H54 (cell line): ENCODE measurements around the gene GMDS.

ENCODE experiments used
- DNase-seq: peaks from one replicate; pipeline ENCODE4 v3.0.0; 2011; ENCODE audit warnings: low spot score, mixed read lengths; ENCODE audit not compliant: insufficient read length
- FAIRE-seq: peaks from 3 replicates; lab custom pipeline; 2011; peaks lifted over from hg19 to GRCh38; lab: Jason Lieb, UNC
- POLR2A ChIP-seq: IDR thresholded peaks from 2 replicates; pipeline ENCODE4 v1.6.1; 2011; ENCODE audit warnings: low read depth, mild to moderate bottlenecking, low read length

The GMDS gene

DNA sequence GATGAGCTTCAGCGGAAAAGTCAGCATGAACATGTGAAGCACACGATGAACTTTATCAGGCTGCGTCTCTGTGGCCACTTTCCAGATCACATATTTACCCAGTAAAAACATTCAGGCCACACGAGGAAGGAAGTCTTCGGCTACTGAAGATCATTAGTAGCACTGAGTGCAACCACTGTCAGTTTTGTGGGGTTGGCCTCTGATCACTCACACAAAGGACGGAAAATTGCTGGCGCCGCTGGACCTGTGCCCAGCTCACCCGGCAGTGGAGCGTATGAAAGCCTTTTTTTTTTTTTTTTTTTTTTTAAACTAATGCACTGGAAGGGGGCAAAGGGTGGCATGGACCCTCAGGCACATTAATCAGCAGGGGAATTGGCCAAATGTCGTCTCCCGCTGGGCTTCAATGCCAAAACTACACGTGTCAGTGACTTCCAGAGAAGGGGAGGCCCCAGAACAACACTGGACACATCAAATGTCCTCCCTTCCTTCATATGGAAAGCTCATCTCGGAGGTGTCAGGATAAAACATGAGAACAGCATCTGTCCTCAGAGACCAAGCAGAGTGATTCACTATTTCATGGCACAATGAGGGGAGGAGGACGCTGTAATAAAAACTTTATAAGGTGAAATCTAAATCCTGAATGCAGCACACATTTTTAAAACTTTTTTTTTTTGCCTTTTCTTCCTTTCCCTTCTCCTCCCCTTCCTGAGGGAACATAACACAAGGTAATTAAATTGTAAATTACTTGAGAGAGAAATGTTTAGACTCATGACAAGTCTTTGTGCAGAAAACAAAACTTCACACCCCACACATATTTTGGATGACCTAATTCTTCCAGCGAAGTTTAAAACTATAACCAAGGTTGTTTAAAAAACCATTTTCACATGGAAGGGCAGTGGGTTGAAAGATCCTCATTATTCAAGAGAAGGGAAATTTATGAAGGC, 412.3 kb downstream of the GMDS start:
- no peak for TF ChIP-seq POLR2A
- FAIRE-seq (no peak), DNase-seq (no peak)

DNA sequence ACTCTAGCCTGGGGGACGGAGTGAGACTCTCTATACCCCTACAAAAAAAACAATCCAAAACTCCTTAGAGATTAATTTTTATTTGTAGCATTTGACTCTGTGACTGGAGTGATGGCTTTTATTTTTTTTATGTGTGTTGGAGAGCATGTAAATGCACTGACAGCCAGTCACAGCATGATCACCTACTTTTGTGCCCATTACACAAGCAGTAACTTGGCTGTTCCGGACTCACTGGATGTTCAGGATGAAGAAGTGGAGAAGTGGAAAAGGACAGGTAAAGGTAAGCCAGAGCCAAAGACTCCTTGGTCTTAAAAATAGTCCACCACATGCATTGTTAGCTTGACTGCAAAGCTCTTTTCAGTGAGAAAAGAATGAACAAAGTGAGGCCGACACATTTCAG, 413.0 kb downstream of the GMDS start:
- DNase-seq: no peak
- FAIRE-seq: no peak
- TF ChIP-seq POLR2A: no peak

DNA sequence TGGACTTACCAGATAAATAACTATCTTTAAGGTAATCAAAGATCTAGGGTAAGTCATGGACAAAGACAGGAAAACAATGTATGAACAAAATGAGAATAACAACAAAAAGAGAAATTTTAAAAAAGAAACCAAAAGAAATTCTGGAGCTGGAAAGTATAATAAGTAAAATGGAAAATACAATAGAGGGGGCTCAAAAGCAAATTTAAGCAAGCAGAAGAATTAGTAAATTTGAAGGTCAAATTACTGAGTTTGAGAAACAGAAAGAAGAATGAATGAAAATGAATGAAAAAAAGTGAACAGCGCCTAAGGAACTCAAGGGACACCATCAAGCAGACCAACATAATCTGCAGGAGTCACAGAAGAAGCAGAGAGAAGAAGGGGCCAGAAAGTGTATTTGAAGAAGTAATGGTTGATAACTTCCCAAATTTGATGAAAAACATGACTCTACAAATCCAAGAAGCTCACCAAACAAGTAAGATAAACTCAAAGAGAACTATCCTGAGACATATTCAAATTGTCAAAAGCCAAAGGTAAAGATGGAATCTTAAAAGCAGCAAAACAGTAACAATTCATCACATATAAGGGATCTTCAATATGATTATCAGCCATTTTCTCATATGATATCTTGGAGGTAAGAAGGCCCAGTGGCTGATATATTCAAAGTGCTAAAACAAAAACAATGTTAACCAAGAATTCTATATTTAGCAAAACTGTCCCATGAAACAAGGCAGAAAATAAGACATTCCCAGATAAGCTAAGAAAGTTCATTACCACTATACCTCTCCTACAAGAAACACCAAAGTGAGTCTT, 417.2 kb downstream of the GMDS start:
- FAIRE-seq (no peak), DNase-seq (no peak)
- TF ChIP-seq POLR2A: no peak

DNA sequence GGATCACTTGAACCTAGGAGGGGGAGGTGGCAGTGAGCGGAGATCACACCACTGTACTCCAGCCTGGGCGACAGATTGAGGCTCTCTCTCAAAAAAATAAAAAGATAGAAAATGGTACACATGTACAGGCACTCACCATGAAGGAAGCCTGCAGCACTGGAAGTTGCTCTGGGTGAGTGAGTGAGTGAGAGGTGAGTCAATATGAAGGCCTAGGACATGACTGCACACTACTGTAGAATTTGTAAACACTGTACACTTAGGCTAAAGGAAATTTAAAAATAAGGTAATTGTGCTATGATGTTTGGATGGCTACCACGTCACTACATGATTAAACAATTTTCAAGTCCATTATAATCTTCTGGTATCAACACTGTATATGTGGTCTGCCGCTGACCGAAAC, 419.5 kb downstream of the GMDS start:
- DNase-seq (no peak), FAIRE-seq (no peak)
- no peak for TF ChIP-seq POLR2A

DNA sequence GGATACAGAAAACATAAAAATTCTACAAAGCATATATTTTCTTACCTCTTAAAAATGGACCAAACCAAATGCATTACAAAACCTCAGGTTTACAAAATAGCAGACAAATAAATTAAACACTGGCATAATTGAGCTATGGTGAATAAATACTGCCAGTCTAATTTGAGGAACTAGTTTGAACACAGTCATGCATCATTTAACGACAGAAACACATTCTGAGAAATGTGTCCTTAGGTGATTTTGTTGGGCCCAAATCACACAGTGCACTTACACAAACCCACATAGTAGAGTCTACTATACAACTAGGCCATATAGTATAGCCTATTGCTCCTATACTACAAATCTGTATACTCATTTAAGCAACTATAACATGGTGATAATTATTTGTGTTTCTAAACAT, 420.1 kb downstream of the GMDS start:
- TF ChIP-seq POLR2A: no peak
- DNase-seq (no peak), FAIRE-seq (no peak)

DNA sequence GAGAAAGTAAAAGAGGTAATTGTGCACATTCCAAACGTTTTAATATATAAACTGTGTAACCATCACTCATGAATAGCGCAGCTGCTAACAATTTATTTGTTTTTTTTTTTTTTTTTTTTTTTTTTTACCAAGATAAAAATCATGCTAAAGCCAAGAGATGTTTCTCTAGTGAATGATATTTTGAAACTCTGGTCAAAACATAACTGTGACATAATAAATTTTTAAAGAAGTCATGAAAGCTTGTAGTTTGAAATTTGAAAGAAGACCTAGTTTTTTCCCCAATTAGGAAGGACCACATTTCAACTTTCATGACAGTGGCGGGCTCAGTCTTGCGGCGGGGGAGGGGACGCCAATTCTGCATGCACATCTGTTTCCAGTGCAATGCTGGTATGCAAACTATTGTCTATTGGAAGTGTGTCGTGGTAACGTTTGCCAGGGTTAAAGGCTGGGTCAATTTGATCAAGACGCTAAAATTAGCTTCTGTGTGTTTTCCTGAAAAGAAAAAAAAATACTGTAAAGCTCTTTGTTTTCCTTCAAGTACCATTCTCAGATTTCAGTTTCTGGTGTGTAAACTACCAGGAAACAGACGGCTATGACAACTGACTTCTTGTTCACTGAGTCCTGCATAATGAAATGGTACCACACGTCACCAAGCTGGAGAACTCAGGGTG, 423.8 kb downstream of the GMDS start:
- TF ChIP-seq POLR2A: no peak
- FAIRE-seq: no peak
- DNase-seq: no peak

DNA sequence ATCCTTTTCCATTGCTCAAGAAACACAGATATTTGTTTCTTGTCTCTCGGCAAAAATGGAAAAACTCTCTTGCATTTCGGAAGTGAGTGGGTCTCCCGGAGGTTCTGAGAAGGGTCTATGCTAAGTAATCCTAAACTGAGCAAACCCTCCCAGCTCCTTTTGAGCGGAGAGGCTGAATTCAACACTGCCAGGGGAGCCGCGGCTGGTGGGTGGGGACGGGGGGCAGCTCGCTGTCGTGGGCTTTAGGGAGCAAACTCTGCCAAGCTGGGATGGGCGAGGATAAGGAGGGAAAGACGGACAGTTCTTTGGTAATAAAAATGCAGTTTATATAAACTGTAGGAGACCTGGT, 424.3 kb downstream of the GMDS start:
- TF ChIP-seq POLR2A: no peak
- FAIRE-seq (no peak), DNase-seq (no peak)

DNA sequence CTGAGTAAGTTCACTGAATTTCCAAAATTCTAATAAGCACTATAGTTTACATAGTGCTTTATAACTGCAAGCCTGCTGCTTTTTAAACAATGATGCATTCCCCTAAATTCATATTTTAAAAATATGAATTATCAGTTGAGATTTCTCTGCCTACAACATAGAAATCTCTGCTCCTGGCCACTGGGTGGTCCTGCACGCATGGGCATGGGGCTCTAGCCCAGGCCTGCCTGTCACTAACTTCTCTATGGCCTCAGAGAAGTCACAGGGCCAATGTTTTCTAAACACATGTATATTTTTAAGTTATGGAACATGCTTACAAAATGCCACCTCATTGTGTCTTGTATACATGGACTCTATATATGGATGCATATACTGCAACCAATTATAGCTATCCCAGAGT, 424.7 kb downstream of the GMDS start:
- no peak for TF ChIP-seq POLR2A
- DNase-seq (no peak), FAIRE-seq (no peak)

DNA sequence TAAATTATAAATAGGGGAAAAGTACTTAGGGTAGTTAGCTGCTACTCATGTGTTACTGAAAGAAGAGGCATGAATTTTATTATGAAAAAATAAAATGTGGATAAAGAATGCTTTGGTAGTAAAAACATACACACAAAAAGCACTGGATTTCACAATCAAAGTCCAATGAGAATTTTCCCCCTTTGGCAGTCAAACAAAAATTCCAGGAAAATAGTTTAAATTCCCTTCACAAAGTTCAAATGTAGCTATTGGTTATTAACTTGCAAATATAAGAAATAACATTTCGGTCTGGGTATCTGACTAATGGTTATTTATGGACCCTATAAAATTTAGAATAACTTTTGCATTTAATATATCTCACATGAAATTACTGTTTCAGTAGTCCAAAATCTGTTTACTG, 425.2 kb downstream of the GMDS start:
- no peak for TF ChIP-seq POLR2A
- DNase-seq: no peak
- FAIRE-seq: no peak

DNA sequence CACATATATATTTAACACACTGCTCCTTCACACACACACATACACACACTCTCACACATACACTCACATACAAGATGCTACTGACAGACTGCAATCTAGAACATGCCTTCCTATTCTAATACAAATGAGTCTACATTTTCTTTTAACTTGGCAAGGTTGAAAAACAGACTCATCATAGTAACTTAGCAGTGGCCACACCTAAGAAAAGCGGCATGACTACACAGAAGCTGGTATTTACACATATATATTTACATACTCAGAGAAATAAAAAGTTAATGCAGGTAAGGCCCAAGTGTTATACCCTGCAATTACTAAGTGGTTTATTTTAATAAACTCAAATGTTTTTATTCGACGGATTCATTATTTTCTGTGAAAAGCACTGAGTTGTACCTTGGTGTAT, 426.4 kb downstream of the GMDS start:
- no peak for TF ChIP-seq POLR2A
- FAIRE-seq: no peak
- DNase-seq: no peak

DNA sequence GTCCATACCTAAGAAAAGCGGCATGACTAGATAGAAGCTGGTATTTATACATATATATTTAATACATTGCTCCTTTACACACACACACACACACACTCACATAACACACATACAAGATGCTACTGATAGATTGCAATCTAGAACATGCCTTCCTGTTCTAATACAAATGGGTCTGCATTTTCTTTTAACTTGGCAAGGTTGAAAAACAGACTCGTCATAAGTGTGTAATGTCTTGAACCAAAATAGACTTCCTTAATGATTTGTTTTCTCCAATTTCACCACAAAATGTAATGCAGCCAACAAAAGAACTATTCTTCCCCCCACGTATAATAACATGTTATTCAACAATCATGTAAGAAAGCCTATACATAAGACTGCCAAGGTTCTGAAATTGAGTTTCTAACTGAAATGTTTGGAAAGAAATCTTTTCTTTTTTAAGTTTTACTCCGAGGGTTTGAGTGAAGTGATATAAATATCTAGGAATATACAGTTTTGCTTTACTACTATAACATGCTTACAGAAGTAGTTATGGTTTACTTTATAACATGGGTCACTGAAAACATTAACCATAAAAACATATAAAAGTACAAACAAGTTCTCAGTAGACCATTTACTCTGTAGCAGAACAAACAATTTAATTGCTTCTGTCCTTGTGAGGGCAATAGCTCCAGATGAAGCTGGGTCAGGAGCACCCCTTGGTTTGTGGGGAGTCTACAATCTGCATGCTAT, 428.2 kb downstream of the GMDS start:
- DNase-seq (no peak), FAIRE-seq (no peak)
- TF ChIP-seq POLR2A: no peak

DNA sequence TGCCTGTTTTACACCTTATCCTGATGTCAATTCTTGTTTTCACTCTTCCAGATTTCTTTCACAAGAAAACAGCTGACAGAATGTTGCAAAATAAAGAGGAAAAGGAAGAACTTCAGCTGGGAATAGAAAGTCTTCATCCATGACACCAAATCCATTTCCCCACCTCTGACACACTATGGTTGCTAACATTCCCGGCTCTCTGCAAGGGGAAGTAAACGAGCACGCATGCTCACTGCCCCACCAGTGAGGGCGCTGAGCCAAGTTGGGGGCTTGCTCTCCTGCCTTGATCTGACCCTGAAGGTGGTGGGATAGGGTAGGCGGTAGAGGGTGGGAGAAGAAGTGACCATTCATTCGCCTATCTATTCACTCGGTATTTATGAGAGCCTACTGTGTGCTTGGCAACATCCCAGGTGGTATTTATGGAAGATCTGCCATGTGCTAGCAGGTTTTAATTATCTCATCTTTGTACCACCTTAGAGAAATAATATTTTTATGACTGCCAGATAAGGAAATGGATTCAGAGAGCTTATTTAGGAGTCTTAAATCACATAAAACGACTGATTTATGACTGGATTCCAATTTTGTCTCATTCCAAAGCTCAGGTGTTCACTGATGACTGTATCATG, 429.5 kb downstream of the GMDS start:
- no peak for TF ChIP-seq POLR2A
- no peak for DNase-seq
- no peak for FAIRE-seq

DNA sequence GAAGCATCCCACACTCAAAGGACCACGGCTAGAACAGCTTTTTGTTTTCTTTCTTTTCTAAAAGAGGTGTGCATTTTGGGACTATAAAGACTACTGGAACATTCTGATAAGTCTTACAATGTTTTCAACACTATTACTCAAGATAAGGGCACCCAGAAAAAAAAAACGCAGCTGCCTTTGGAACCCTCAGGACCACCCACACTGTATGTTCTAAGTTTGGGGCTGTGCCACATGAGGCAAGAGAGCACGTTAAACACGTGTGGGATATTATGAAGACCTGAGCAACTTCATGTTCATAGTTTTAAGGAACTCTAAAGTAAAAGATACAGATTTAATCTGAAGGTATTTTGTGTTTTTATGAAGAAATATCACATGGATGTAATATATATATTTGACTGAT, 431.1 kb downstream of the GMDS start:
- TF ChIP-seq POLR2A: no peak
- DNase-seq (no peak), FAIRE-seq (no peak)

DNA sequence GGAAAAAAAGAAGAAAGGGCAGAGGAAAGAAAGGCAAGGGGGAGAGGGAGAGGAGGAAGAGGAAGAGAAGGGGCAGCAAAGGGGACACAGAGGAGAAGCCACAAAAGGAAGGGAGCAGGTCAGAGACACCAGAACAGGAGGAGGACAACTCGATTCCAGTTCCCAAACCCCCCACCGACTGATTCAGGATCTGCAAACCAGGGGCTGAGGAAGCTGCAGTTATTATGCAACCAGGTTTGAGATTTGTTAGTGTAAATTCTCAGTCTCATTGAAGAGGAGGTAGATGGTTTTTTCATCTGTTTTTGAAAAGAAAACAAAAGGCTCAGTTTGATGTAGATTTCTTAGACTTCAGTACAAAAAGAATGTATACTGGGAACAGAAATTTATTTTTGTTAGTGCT, 432.9 kb downstream of the GMDS start:
- FAIRE-seq: no peak
- no peak for TF ChIP-seq POLR2A
- DNase-seq: no peak
